Right ventricle myocardium inferior (tissue), 1 donor: ENCODE measurements around the gene CUX1. TPM values are rescaled to one million over a fixed set of nuclear protein-coding genes. Genes with fewer than 3 reads are reported as not detected.
"Not testable (repeated sequence)": the region's sequence is repeated elsewhere in the genome, so short reads cannot be mapped to it uniquely, and the experiment has no call there.

Experiments used
- ATAC-seq: fragments of 200-7000 bp; cut with Tn5 transposase; one replicate; pipeline ENCODE4 v1.9.1; 2020; ENCODE audit warnings: mild to moderate bottlenecking, moderate library complexity
- DNase-seq: peaks from one replicate; pipeline ENCODE4 v3.0.0; 2021; ENCODE audit errors: missing footprints
- intact Hi-C: fragments of 100-400 bp; cut with DNase I; formaldehyde crosslinking; loops from one replicate; pipeline ENCODE4 v1.11.0; 2022
- total RNA-seq: library from RNA; stranded (reverse); fragmentation: NEBNext Ultra II Directional; extraction: Animal tissue kit (Norgen Biotek cat#: 25700); gene quantifications from one replicate; pipeline ENCODE4 v1.2.1, GENCODE V29; 2021
- donor health status: DM: no; HTN: yes; CAD: no; lungs with severe emphysema.

Gene CUX1
- total RNA-seq, 1 donor from 2014 or later = 107 TPM

DNA sequence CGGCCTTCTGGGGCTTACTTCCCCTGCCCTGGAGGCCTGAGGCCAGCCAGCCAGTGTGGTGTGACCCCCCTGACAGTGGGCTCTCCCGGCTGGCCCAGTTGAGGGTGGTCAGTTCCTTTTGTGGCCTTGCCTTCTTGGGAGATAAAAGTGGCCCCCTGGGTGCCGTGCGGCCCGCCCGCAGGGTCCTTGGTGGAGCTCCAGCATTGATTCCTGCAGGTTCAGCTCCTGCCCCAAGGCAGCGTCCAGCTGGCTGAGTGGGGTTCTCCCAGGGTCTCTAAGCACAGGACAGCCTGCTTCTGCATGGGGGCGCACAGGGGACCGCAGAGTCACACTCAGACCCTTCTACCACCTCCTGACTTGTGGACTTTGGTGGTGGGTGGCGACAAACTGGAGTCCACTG, 62.1 kb downstream of the CUX1 start:
- DNase-seq (no peak), ATAC-seq (no peak)
- intact Hi-C loops = no loop called here

- intact Hi-C loops = loop anchor here (2.0 kb wide), 1 partner anchor 20 kb away; no protein-coding TSS in a partner anchor
- no peak for ATAC-seq
These were observed 63.0 kb downstream of the CUX1 start for GRCh38 chr7:101880282-101881054.

GRCh38 chr7:101882005-101882421, 64.6 kb downstream of the CUX1 start:
- DNase-seq (no peak), ATAC-seq (no peak)
- intact Hi-C loops = no loop called here

More at GRCh38 chr7:101880282-101881054, 63.0 kb downstream of the CUX1 start:
- DNase-seq = no peak

- intact Hi-C loops = no loop called here
- ATAC-seq (peak; percentile 95), DNase-seq (peak; percentile 82)
These were observed 65.5 kb downstream of the CUX1 start for GRCh38 chr7:101882595-101883564.

DNA sequence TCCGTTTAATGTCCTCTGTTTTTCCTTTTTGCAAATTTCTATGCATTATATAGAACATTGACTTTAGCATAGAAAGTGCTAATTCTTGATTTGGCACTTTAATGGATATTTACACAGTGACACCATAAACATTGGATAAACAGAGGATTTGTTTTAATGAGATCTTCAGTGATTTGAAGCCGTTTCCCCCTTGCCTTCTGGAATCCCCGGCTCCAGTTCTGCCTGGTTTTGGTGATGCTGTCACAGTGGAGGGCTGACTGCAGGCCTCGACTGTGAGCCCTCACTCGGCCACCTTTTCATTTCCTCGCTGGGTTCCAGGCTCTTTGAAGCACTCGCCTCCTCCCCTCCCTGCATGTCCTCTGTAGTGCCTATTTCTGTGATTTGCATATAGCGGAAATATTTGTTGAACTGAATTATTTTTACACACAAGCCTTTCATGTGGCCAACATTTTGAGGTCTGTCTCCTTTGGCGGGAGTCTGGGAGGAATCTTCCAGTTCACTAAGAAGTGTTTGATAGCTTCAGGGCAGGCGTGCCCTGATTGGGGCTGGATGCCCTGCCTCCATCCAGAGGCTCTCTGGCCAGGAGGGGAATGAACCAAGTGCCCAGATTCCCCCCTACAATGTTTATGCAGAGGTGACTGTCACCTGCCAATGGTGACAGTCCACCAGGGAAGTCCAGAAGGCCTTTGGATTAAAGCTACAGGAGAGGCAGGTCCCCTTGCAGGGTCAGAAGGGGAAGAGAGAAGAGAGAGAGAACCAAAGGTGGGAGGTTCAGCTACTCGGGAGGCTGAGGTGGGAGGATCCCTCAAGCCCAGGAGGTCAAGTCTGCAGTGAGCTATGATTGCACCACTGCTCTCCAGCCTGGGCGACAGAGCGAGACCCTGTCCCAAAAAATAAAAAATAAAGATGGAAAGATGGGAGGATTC, 67.5 kb downstream of the CUX1 start:
- ATAC-seq (no peak), DNase-seq (no peak)
- intact Hi-C loops = no loop called here

DNA sequence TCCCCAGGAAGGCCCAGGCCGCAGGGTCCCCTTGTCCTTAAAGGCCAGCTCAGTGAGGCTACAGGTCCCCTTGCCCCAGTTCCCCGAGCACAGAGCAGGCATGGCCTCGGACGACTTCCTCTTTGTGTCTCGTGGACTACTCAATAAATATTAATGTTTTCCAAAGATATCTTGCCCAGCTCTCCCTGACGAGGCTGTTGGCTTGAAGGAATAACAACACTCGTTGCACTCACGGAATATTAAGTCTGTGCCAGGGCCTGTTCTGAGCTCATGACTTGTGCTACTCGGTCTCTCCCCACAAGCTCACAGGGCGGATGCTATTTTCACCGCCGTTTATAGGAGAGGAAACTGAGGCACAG, 68.2 kb downstream of the CUX1 start:
- intact Hi-C loops = no loop called here
- DNase-seq (no peak), ATAC-seq (no peak)

DNA sequence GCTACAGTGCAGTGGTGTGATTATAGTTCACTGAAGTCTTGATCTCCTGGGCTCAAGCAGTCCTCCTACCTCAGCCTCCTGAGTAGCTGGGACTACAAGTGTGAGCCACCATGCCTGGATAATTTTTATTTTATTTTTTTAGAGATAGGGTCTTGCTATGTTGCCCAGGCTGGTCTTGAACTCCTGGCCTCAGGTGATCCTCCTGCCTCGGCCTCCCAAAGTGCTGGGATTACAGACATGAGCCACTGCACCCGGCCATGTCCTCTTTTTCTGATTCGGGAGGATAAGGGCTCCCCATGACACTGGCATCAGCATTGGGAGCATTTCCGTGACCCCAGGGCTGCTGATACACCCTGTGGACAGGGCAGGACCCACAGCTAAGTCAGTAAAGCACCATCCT, 69.9 kb downstream of the CUX1 start:
- DNase-seq, ATAC-seq, intact Hi-C loops: not testable (repeated sequence)

DNA sequence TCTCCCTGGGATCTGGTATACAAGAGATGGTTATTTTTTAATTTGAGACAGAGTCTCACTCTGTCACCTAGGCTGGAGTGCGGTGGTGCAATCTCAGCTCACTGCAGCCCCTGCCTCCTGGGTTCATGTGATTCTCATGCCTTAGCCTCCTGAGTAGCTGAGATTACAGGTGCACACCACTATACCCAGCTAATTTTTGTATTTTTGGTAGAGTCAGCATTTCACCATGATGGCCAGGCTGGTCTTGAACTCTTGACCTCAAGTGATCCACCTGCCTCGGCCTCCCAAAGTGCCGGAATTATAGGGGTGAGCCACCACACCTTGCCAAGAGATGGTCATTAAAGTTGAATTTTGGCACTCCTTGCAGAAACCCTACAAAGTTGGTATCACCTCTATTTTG, 71.1 kb downstream of the CUX1 start:
- intact Hi-C loops, ATAC-seq, DNase-seq: not testable (repeated sequence)

GRCh38 chr7:101890749-101891523, 73.5 kb downstream of the CUX1 start:
- intact Hi-C loops = no loop called here
- ATAC-seq = no peak
- no peak for DNase-seq

DNA sequence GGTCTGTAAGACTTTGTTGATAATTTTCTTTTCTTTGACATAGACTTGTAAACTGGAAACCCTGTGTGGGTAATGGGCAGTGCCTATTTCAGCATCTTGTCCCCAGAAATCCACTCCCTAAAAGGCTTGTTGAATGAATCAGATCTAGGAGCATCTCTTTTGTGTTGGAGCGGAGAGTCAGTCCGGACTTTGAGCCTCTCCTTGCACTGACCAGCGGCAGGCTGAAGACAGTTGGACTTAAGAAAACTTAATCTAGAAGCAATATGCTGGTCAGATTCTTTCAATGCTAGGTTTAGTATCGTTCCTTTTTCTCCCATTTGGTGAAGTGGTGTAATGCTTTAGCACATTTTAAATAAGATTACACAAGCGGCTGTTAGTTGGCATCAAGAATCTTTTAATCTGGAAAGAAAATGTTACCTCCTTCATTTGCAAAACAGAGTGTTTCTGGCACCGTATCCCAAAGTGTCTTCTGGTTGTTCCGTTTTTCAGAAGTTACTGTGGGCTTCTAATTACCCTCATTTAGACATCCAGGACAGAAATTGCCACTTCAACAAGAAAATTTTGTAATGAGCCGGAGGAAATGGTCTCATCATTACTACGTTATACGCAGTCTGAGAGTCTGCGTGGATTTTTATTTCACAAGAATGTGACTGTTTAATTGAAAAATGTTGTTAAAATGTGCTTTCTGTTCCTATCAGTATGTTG, 74.7 kb downstream of the CUX1 start:
- no peak for DNase-seq
- no peak for ATAC-seq
- intact Hi-C loops = no loop called here

DNA sequence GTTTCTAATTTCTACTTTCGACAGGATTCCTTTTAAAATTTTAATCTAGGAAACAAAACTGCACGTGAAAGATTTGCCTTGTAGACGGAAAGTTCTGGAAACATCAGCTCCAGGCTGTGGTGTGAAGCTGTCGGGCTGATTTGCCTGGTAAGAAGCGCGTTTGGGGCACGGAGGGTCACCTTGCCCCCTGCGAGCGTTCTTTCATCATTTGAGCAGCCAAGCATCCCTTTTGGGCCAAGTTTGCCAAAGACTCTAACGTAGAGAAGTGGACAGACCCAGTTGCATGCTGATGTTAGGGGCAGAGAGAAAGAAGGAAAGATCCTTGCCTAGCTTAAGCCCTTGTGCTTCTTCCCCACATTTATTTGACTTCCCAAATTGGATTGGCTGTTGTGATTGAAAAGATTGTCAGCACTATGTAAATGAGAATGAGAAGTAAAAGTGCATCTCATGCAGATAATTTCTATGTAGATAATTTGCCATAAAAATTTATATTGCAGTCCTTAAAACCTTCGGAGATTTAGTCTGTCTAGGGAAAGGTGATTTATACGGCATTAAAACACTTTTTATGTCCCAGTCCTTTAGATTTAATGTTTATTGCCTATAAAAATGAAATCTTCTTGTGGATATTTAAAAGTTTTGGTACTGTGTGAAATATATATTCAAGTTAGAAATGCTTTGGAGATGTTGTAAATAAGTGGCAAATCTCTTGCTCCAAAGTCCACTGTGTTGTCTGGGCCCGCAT, 76.1 kb downstream of the CUX1 start:
- DNase-seq (no peak), ATAC-seq (no peak)
- intact Hi-C loops = no loop called here

DNA sequence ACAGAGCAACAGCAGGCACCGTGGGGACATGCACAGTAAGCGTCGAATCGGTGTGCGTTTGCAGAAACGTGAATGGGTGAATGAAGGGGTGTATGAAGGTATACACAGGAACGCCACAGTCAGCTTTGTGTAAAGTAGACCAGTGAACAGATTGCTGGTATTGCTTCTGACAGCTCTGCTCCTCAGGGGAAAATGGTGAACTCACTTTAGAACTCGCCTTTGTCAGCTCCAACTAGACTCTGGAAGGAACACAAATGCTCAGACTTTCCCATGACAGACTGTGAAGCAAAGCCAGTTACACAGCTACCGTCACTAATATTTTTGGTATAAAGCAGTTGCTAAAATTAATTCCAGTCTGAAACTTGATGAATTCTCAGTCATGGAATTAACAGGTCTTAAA, 78.9 kb downstream of the CUX1 start:
- no peak for DNase-seq
- peak; percentile 62 for ATAC-seq

GRCh38 chr7:101896941-101897340, 79.5 kb downstream of the CUX1 start:
- ATAC-seq (no peak), DNase-seq (no peak)
- intact Hi-C loops = no loop called here

More for the DNA sequence above, 78.9 kb downstream of the CUX1 start:
- intact Hi-C loops = no loop called here

- no peak for DNase-seq
- ATAC-seq = no peak
- intact Hi-C loops = no loop called here
These were observed 80.7 kb downstream of the CUX1 start for GRCh38 chr7:101898106-101898505.

GRCh38 chr7:101899616-101900015, 82.2 kb downstream of the CUX1 start:
- intact Hi-C loops = no loop called here
- ATAC-seq = no peak
- DNase-seq = peak; percentile 15

DNA sequence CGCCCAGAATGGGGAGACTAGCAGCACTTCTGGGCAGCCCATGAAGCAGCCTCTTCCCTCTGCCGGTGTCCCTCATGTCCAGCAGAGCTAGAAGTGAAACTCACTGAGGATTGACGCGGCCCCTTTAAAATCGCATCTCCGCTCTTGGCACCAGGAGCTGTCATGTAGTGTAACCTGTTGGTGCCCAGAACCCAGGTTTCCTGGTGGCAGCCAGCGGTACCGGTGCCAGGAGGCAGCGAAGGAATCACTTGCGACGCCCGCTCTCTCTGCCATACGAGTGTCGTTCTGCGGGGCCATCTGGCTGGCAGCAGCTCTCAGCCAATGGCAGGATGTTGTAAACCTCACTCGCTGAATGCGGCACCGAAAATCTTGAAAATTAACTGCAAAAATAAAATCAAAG, 82.7 kb downstream of the CUX1 start:
- DNase-seq (peak; percentile 56), ATAC-seq (peak; percentile 84)
- intact Hi-C loops = no loop called here
